Fibroblast of the aortic adventitia (primary cell): ENCODE results near the gene CTAGE15. TPM values are rescaled to one million over a fixed set of nuclear protein-coding genes. Genes with fewer than 3 reads are reported as not detected.
"Not testable (repeated sequence)": the region's sequence is repeated elsewhere in the genome, so short reads cannot be mapped to it uniquely, and the experiment has no call there.

Source experiments
- DNase-seq: peaks from one replicate; pipeline ENCODE4 v3.0.0-alpha.2; 2010; ENCODE audit warnings: low read depth
- H3K4me3 ChIP-seq: 2 replicates; pipeline ENCODE4 v1.5.1; 2011; ENCODE audit warnings: low read depth, mild to moderate bottlenecking, control low read depth, low read length, moderate library complexity
- small RNA-seq: library from RNA; depleted of rRNA; stranded (forward); fragments of <200 nt; gene quantifications from one replicate; pipeline ENCODE3, GENCODE V24; 2012
- total RNA-seq: library from RNA; depleted of rRNA; stranded (reverse); fragments of >200 nt; gene quantifications from 2 replicates; pipeline ENCODE4 v1.2.3, GENCODE V29; 2012; ENCODE audit warnings: low replicate concordance

Gene CTAGE15
- total RNA-seq, 1 donor, result not detected

DNA sequence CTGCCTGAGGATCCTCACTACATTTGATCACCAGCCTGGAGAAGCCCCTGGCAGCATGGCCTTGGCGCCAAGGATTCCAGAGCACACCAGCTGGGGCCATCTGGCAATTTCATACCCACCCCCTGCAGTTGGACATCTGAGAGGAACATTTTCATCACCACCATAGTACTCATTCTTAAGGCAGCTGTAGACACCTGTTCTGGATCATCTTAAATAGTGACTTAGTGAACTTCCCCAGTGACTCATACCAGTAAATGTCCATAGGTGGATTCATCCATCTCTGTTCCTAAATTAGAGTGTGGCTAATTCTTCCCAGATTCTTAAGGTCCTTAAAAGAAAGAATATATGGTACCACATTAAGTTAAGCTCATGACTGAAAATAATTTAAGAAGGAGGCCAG is 45.6 kb downstream of the CTAGE15 start:
- not testable (repeated sequence) for H3K4me3 ChIP-seq, DNase-seq

DNA sequence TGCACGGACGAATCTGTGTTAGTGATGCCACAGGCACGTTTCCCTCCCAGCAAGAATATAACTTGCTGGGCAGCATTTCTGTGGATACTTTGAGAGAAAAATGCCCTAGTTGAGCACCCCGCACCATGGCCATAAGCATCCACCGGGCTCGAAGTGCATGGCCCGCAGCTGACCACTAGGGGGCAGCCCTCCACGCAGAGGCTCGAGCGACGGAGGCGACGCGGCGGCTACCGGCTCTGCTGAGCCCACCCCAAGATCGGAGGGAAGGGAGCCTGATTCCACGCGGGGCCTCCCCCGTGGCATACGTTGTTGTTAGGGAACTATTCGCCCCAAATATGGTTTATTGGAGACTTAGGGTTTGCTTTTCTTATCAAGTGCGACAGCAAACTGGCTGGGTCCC is 48.5 kb downstream of the CTAGE15 start:
- not testable (repeated sequence) for H3K4me3 ChIP-seq, DNase-seq

DNA sequence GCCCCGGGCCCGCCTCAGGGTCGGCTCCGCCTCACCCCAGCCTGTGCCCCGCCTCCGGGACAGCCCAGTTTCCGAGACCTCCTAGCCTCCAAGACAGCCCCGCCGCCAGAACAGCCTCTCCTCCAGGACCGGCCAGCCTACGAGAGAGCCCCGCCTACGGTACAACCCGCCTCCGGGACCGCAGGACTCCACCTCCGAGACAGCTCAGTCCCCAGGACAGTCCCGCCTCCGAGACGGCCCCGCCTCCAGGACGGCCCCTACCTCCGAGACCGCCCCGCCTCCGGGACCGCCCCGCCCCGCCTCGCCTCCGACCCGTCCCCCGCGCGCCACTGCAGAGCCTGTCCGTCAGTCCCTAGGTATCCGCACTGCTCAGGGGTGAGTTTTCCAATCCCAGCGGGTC is 49.0 kb downstream of the CTAGE15 start, which contains the start of gene TCAF2:
TSS of gene TCAF2 (plus strand) at position 329 of the 400 bp plus-strand sequence.
- not testable (repeated sequence) for H3K4me3 ChIP-seq, DNase-seq

DNA sequence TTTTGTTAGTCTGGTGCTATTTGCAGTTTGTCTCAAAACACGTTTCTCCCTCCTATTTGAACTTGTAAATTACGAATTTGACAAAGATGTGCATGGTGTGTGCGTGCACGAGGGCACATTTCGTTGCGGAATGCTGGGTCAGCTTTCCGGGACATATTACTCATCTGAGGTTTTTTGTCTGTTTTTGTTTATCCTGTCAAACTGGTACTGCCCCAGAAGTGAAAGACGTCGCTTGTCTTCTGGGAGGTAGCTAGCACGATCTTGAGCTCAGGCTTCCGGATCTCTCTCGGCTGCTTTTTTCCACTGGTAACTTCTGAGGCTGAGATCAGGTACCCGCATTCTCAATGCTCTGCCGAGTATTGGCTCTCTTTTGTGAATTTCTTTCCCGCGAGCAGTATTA is 49.6 kb downstream of the CTAGE15 start:
- H3K4me3 ChIP-seq, DNase-seq: not testable (repeated sequence)

DNA sequence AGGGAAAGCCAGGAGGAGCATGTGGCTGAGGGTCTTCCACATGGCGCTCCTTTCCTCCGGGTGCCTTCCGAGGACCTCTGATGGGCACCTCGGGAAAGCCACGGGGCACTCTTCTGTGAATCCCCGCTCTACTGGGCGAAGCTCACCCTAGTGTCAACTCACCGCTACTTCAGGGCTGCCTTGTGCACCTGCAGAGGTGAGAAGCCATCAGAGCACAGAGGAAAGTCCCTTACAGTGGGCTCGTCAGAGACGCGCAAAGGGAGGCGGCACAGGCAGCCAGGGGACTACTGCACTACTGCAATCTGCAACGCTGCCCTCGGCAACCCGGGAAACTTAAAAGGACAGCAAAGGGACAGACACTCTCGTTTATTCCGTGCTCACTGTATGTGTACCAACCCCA is 50.5 kb downstream of the CTAGE15 start:
- not testable (repeated sequence) for DNase-seq, H3K4me3 ChIP-seq

Small RNAs within 50 kb of the gene (small RNA-seq; reads per million reads assigned to genes)
- gene AC073264.2, result not detected
- not detected for gene RNU6-162P

Other genes with a start within 250 kb of the CTAGE15 start
- 3.2 and 4.0 TPM in 2 replicates for gene FAM131B, start 209.1 kb upstream of the CTAGE15 start, total RNA-seq
- 41.6 and 48.4 TPM in 2 replicates for gene ZYX, start 190.5 kb upstream of the CTAGE15 start, total RNA-seq
- gene EPHA1, start 162.9 kb upstream of the CTAGE15 start, total RNA-seq, result not detected in 2 replicates
- not detected in 2 replicates for gene TAS2R60, start 128.3 kb upstream of the CTAGE15 start, total RNA-seq
- 0.09 TPM in 1 of 2 replicates, not detected in the other for gene TAS2R41, start 93.9 kb upstream of the CTAGE15 start, total RNA-seq
- gene TCAF2, start 49.2 kb downstream of the CTAGE15 start, total RNA-seq, result 1.6 TPM in 2 replicates
- 0.90 and 4.5 TPM in 2 replicates for gene CTAGE6, start 185.9 kb downstream of the CTAGE15 start, total RNA-seq